Testis (tissue), 3 donors: ENCODE measurements around the gene ITPKB. TPM values are rescaled to one million over a fixed set of nuclear protein-coding genes. Genes with fewer than 3 reads are reported as not detected.

Source experiments
- DNase-seq: peaks from one replicate; pipeline ENCODE4 v3.0.0-alpha.2; 2019
- H3K27ac ChIP-seq, 2 donors: fragments of 200-600 bp; sonication (generic); one replicate each; pipeline ENCODE4 v1.5.1; 2019
- H3K27me3 ChIP-seq: fragments of 200-600 bp; sonication (generic); one replicate; pipeline ENCODE4 v1.5.1; 2019
- H3K36me3 ChIP-seq: fragments of 200-600 bp; sonication (generic); one replicate; pipeline ENCODE4 v1.5.1; 2017; ENCODE audit warnings: low read depth; ENCODE audit errors: missing control alignments
- H3K4me1 ChIP-seq: fragments of 200-600 bp; sonication (generic); one replicate; pipeline ENCODE4 v1.5.1; 2019
- H3K4me3 ChIP-seq, 2 donors: fragments of 200-600 bp; sonication (generic); one replicate each; pipeline ENCODE4 v1.5.1; 2017 to 2019
- H3K9me3 ChIP-seq: fragments of 200-600 bp; sonication (generic); one replicate; pipeline ENCODE4 v1.5.1; 2017
- POLR2A ChIP-seq: fragments of 450-650 bp; IDR thresholded peaks from one replicate; pipeline ENCODE4 v1.6.1; 2017; ENCODE audit warnings: antibody characterized with exemption, mild to moderate bottlenecking, moderate library complexity
- WGBS, 2 donors: methylation state at CpG; one replicate each; pipeline ENCODE4 v1.1.5; 2018; 5-methylcytosine and 5-hydroxymethylcytosine counted together
- intact Hi-C: fragments of 100-400 bp; cut with DNase I; formaldehyde crosslinking; loops from one replicate; pipeline ENCODE4 v1.15.1; 2023; ENCODE audit warnings: low total_unique reads
- polyA plus RNA-seq: library from polyadenylated mRNA; stranded (reverse); fragments of 350-450 nt; fragmentation: Illumina TruSeq; extraction: RNeasy Lipid Tissue Mini Kit (QIAGEN cat#74804); gene quantifications from one replicate; pipeline ENCODE4 v1.2.3, GENCODE V29; 2014; ENCODE audit warnings: low read depth, low replicate concordance; ENCODE audit not compliant: insufficient read depth
- total RNA-seq, 2 donors: library from RNA; depleted of rRNA; stranded (reverse); fragments of >200 nt; gene quantifications; one replicate each; pipeline ENCODE4 v1.2.3, GENCODE V29; 2016
- TF ChIP-seq, protein P1 (sequence below), 3 experiments: fragments of 450-650 bp in 2 of 3; fragments of 200-600 bp in 1 of 3; sonication (generic) in 1 of 3; IDR thresholded peaks; one replicate each; pipeline ENCODE4 v1.5.1; 2016 to 2019; ENCODE audit warnings: antibody characterized with exemption in 3 of 3, mild to moderate bottlenecking in 2 of 3, moderate library complexity in 1 of 3

Gene ITPKB
- total and polyA plus RNA-seq, 3 donors from 2014 or later = 11.4 to 18.0 (median 13.5) TPM

- peak overlapping the region; percentile 40 to 78 for H3K27ac ChIP-seq
- H3K36me3 ChIP-seq = no peaks in the 10 kb centered on the region
- TF ChIP-seq POLR2A = no peak
- TF ChIP-seq, protein P1, sequence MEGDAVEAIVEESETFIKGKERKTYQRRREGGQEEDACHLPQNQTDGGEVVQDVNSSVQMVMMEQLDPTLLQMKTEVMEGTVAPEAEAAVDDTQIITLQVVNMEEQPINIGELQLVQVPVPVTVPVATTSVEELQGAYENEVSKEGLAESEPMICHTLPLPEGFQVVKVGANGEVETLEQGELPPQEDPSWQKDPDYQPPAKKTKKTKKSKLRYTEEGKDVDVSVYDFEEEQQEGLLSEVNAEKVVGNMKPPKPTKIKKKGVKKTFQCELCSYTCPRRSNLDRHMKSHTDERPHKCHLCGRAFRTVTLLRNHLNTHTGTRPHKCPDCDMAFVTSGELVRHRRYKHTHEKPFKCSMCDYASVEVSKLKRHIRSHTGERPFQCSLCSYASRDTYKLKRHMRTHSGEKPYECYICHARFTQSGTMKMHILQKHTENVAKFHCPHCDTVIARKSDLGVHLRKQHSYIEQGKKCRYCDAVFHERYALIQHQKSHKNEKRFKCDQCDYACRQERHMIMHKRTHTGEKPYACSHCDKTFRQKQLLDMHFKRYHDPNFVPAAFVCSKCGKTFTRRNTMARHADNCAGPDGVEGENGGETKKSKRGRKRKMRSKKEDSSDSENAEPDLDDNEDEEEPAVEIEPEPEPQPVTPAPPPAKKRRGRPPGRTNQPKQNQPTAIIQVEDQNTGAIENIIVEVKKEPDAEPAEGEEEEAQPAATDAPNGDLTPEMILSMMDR (IDR thresholded peaks at IDR 0.05) = no peak
- no peaks in the 10 kb centered on the region for H3K9me3 ChIP-seq
- intact Hi-C loops = no loop called here
- peaks cover 30% of the 10 kb centered on the region for H3K4me1 ChIP-seq
- no peaks in the 10 kb centered on the region for H3K27me3 ChIP-seq
- H3K4me3 ChIP-seq = no peak overlapping the region
- 75 to 87% methylated on average over 10 of the region's 10 CpGs for WGBS, 2 donors
- no peak for DNase-seq
Observed at GRCh38 chr1:226631229-226632000, 107.7 kb downstream of the ITPKB start.

DNA sequence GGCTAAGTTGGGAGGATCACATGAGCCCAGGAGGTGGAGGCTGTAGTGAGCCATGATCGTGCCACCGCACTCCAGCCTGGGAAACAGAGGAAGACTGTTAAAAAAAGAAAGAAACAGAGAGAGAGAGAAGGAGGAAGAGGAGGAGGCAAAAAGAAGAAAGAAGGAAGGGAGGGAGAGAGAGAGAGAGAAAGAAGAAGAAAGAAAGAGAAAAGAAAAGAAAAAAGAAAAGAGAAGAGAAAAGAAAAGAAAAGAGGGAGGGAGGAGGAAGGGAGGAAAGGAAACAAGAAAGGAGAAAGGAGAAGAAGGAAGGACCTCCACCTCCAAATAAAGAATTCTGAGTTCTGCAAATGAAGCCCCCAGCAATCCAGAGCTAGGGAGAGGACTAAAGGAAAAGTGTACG is 108.5 kb downstream of the ITPKB start:
- no peak overlapping the region for H3K4me3 ChIP-seq
- no peak overlapping the region for H3K27ac ChIP-seq
- no peaks in the 10 kb centered on the region for H3K9me3 ChIP-seq
- H3K27me3 ChIP-seq = no peaks in the 10 kb centered on the region
- peaks cover 33% of the 10 kb centered on the region for H3K4me1 ChIP-seq
- no peak for TF ChIP-seq POLR2A
- TF ChIP-seq, protein P1 (IDR thresholded peaks at IDR 0.05) = no peak
- WGBS, 2 donors = 95 to 97% methylated on average over 3 of the region's 3 CpGs
- no peak for DNase-seq
- intact Hi-C loops = no loop called here
- no peaks in the 10 kb centered on the region for H3K36me3 ChIP-seq

GRCh38 chr1:226629896-226630550 is 109.1 kb downstream of the ITPKB start:
- Histone ChIP-seq H3K9me3 (no peaks in the 10 kb centered on the region), H3K27ac (no peak overlapping the region), H3K36me3 (no peaks in the 10 kb centered on the region), H3K4me3 (no peak overlapping the region), H3K4me1 (peaks cover 33% of the 10 kb centered on the region), H3K27me3 (no peaks in the 10 kb centered on the region)
- no peak for TF ChIP-seq POLR2A
- TF ChIP-seq, protein P1 (IDR thresholded peaks at IDR 0.05) = no peak
- 89 to 93% methylated on average over 4 to 6 of the region's 6 CpGs for WGBS, 2 donors
- intact Hi-C loops = no loop called here
- no peak for DNase-seq

- WGBS, 2 donors = 91 to 92% methylated on average over 14 to 18 of the region's 18 CpGs
- Histone ChIP-seq H3K27ac (no peak overlapping the region), H3K36me3 (no peaks in the 10 kb centered on the region), H3K9me3 (no peaks in the 10 kb centered on the region), H3K4me1 (peaks cover 33% of the 10 kb centered on the region), H3K4me3 (no peak overlapping the region), H3K27me3 (no peaks in the 10 kb centered on the region)
- intact Hi-C loops = no loop called here
- no peak for DNase-seq
- TF ChIP-seq, protein P1 (IDR thresholded peaks at IDR 0.05) = no peak
- TF ChIP-seq POLR2A = no peak
Observed at GRCh38 chr1:226629210-226629895, 109.7 kb downstream of the ITPKB start.
